Measurements from ENCODE around the gene VCPKMT.
"Not testable (repeated sequence)": the region's sequence is repeated elsewhere in the genome, so short reads cannot be mapped to it uniquely, and the experiment has no call there.

Gene VCPKMT

GRCh38 chr14:50092006-50092555, 24.3 kb downstream of the VCPKMT start:
- no peak for DNase-seq (ENCODE audit: low read depth)

GRCh38 chr14:50091240-50091913, 25.0 kb downstream of the VCPKMT start:
- no peak for DNase-seq (ENCODE audit: low read depth)

GRCh38 chr14:50089208-50089607, 27.2 kb downstream of the VCPKMT start:
- no peak for DNase-seq (ENCODE audit: low read depth)

GRCh38 chr14:50088731-50089130, 27.6 kb downstream of the VCPKMT start:
- DNase-seq (ENCODE audit: low read depth), result no peak

- DNase-seq (ENCODE audit: low read depth), result no peak
Observed at GRCh38 chr14:50088117-50088515, 28.3 kb downstream of the VCPKMT start.

GRCh38 chr14:50087341-50088116, 28.8 kb downstream of the VCPKMT start:
- no peak for DNase-seq (ENCODE audit: low read depth)

GRCh38 chr14:50086321-50086711, 30.1 kb downstream of the VCPKMT start:
- DNase-seq (ENCODE audit: low read depth), result no peak

- DNase-seq (ENCODE audit: low read depth), result no peak
Observed at GRCh38 chr14:50085570-50086320, 30.6 kb downstream of the VCPKMT start.

GRCh38 chr14:50084666-50085065, 31.7 kb downstream of the VCPKMT start:
- DNase-seq (ENCODE audit: low read depth), result no peak

- no peak for DNase-seq (ENCODE audit: low read depth)
Observed at GRCh38 chr14:50083467-50084337, 32.7 kb downstream of the VCPKMT start.

GRCh38 chr14:50082784-50083466, 33.4 kb downstream of the VCPKMT start:
- peak; percentile 56 for DNase-seq (ENCODE audit: low read depth)

- no peak for DNase-seq (ENCODE audit: low read depth)
Observed at GRCh38 chr14:50082308-50082742, 34.0 kb downstream of the VCPKMT start.

GRCh38 chr14:50079103-50079502, 37.3 kb downstream of the VCPKMT start:
- not testable (repeated sequence) for DNase-seq (ENCODE audit: low read depth)

- not testable (repeated sequence) for DNase-seq (ENCODE audit: low read depth)
Observed at GRCh38 chr14:50073663-50074062, 42.7 kb downstream of the VCPKMT start.

GRCh38 chr14:50072395-50072794, 44.0 kb downstream of the VCPKMT start:
- DNase-seq (ENCODE audit: low read depth), result no peak

- DNase-seq (ENCODE audit: low read depth), result no peak
Observed at GRCh38 chr14:50070840-50071548, 45.4 kb downstream of the VCPKMT start.

GRCh38 chr14:50070230-50070629, 46.1 kb downstream of the VCPKMT start:
- no peak for DNase-seq (ENCODE audit: low read depth)

GRCh38 chr14:50069325-50069724, 47.0 kb downstream of the VCPKMT start:
- no peak for DNase-seq (ENCODE audit: low read depth)

GRCh38 chr14:50068496-50068895, 47.9 kb downstream of the VCPKMT start:
- no peak for DNase-seq (ENCODE audit: low read depth)

All from stimulated activated CD8-positive, alpha-beta memory T cell treated with anti-CD3 and anti-CD28 coated beads, Interleukin-15, amount 100 ng/mL, for 1 hour (primary cell).